K562 (cell line): ENCODE measurements around the gene EMC9. TPM values are rescaled to one million over a fixed set of nuclear protein-coding genes. Genes with fewer than 3 reads are reported as not detected.

Experiments
- ESRRA ChIP-seq: fragments of 450-650 bp; IDR thresholded peaks from 2 replicates; pipeline ENCODE4 v1.6.1; 2014; ENCODE audit warnings: low read depth, mild to moderate bottlenecking, moderate library complexity, borderline replicate concordance
- GTF2A2 ChIP-seq: IDR thresholded peaks from 2 replicates; pipeline ENCODE4 v1.6.1; 2016; ENCODE audit warnings: mild to moderate bottlenecking, missing genetic modification characterization, missing compliant biosample characterization
- POLR2G ChIP-seq: fragments of 200-400 bp; formaldehyde crosslinking; IDR thresholded peaks from 2 replicates; pipeline ENCODE4 v1.6.1; 2017; ENCODE audit warnings: low read depth, mild to moderate bottlenecking, antibody characterized with exemption, low read length, moderate library complexity
- RNF2 ChIP-seq: sonication (generic); IDR thresholded peaks from 2 replicates; pipeline ENCODE4 v1.6.1; 2016
- TEAD4 ChIP-seq, 2 experiments: sonication (generic) in 1 of 2; formaldehyde crosslinking in 1 of 2; IDR thresholded peaks; 2 replicates each; pipeline versions ENCODE4 v1.6.1 to v1.8.0; 2012 to 2022; ENCODE audit warnings: borderline replicate concordance in 1 of 2, inconsistent platforms in 1 of 2, low read length in 1 of 2, mild to moderate bottlenecking in 1 of 2, missing genetic modification reagents in 1 of 2
- ZNF224 ChIP-seq: sonication (generic); formaldehyde crosslinking; IDR thresholded peaks from 2 replicates; pipeline ENCODE4 v1.8.0; 2022; ENCODE audit warnings: mild to moderate bottlenecking, missing genetic modification reagents
- ZNF23 ChIP-seq: fragments of 250-450 bp; sonication (Bioruptor Pico); IDR thresholded peaks from 2 replicates; pipeline ENCODE4 v1.4.0; 2020; ENCODE audit warnings: mild to moderate bottlenecking
- polyA plus RNA-seq, 8 experiments: library from polyadenylated mRNA; depleted of rRNA in 4 of 8; stranded (reverse) in 5 of 8; unstranded in 3 of 8; fragments of >200 nt; fragmentation: Nextera tagmentation in 2 of 8; fragmentation: Illumina TruSeq in 1 of 8; extraction: Ambion mirVana in 2 of 8; extraction: Trizol in 1 of 8; gene quantifications; 2 replicates each; pipeline versions ENCODE4 v1.2.1 to v1.2.3, GENCODE V29; 2011 to 2014; ENCODE audit warnings: inconsistent platforms in 1 of 8, missing spikeins in 1 of 8
- total RNA-seq, 7 experiments: library from RNA; depleted of rRNA in 6 of 7; stranded (reverse); fragments of >200 nt in 6 of 7; fragmentation: Illumina TruSeq in 2 of 7; extraction: Trizol in 2 of 7; gene quantifications; 2 replicates each; pipeline versions ENCODE4 v1.2.1 to v1.2.3, GENCODE V29; 2011 to 2021; ENCODE audit warnings: low replicate concordance in 1 of 7
- TF ChIP-seq, protein P1 (sequence below): sonication (generic); formaldehyde crosslinking; IDR thresholded peaks from 2 replicates; pipeline ENCODE4 v1.8.0; 2023; ENCODE audit warnings: mild to moderate bottlenecking, missing genetic modification reagents
- TF ChIP-seq, protein P2 (sequence below): fragments of 450-650 bp; IDR thresholded peaks from 2 replicates; pipeline ENCODE4 v1.6.1; 2016; ENCODE audit warnings: low read depth
- TF ChIP-seq, protein P3 (sequence below), 2 experiments: fragments of 450-650 bp; IDR thresholded peaks; 2 replicates each; pipeline ENCODE4 v1.6.1; 2018; ENCODE audit warnings: mild to moderate bottlenecking in 2 of 2, low read depth in 1 of 2; ENCODE audit not compliant: partially characterized antibody in 2 of 2

EMC9 gene
- total and polyA plus RNA-seq, 9 of the 15 experiments (the other 6 are each of a cell fraction or from before 2014, with no cell fraction given), result 3.1 to 13.2 (median 7.8) TPM

DNA sequence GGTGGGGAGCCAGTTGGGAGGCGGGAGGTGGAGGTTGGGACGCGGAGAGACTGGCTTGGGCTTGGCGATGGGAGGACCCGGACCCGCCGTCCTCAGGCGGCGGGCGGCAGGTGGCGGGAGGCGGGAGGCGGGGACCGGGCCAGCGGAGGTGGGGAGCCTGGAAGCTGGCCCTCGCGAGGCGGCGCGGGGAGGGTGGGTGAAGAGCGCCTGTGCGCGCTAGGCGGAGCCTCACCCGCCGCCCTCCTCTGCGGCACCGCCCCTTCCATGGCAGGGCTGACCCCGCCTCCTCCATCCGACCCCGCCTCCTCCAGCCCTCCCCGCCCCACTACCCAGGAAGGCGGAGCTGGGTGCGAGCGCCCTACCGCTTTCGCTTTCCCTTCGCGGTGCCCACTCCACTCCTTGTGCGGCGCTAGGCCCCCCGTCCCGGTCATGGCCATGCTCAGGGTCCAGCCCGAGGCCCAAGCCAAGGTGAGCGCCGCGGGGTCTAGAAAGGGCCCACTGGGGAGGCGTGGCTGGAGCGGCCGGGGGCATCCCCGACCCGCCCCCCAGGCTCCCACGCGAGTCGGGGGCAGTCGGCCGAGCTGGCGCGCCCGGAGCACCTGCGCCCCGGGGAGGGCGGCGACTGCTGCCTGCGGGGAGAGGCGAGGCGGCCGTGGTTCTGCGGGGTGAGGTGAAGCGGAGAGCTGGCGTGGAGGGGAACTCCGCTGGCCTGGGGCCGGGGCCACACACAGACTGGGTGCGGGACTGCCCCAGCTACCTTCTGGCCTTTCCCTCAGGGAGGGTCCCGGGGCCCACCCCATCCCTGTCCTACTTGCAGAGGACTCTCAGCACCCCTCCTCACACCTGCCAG lies 5.3 kb downstream of the EMC9 start, which contains the start of gene PSME1 (continued):
- TF ChIP-seq GTF2A2 (tag), result no peak
- no peak for TF ChIP-seq ESRRA
- TF ChIP-seq TEAD4 (IDR thresholded peaks at IDR 0.05; ENCODE audit: low read length), result no peak
- no peak for TF ChIP-seq TEAD4 (CRISPR knock-in tag; IDR thresholded peaks at IDR 0.05; ENCODE audit: borderline replicate concordance)
- TF ChIP-seq, protein P1, sequence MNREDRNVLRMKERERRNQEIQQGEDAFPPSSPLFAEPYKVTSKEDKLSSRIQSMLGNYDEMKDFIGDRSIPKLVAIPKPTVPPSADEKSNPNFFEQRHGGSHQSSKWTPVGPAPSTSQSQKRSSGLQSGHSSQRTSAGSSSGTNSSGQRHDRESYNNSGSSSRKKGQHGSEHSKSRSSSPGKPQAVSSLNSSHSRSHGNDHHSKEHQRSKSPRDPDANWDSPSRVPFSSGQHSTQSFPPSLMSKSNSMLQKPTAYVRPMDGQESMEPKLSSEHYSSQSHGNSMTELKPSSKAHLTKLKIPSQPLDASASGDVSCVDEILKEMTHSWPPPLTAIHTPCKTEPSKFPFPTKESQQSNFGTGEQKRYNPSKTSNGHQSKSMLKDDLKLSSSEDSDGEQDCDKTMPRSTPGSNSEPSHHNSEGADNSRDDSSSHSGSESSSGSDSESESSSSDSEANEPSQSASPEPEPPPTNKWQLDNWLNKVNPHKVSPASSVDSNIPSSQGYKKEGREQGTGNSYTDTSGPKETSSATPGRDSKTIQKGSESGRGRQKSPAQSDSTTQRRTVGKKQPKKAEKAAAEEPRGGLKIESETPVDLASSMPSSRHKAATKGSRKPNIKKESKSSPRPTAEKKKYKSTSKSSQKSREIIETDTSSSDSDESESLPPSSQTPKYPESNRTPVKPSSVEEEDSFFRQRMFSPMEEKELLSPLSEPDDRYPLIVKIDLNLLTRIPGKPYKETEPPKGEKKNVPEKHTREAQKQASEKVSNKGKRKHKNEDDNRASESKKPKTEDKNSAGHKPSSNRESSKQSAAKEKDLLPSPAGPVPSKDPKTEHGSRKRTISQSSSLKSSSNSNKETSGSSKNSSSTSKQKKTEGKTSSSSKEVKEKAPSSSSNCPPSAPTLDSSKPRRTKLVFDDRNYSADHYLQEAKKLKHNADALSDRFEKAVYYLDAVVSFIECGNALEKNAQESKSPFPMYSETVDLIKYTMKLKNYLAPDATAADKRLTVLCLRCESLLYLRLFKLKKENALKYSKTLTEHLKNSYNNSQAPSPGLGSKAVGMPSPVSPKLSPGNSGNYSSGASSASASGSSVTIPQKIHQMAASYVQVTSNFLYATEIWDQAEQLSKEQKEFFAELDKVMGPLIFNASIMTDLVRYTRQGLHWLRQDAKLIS (CRISPR knock-in tag), result no peak
- no peak for TF ChIP-seq ZNF224 (CRISPR knock-in tag)
- TF ChIP-seq, protein P2, sequence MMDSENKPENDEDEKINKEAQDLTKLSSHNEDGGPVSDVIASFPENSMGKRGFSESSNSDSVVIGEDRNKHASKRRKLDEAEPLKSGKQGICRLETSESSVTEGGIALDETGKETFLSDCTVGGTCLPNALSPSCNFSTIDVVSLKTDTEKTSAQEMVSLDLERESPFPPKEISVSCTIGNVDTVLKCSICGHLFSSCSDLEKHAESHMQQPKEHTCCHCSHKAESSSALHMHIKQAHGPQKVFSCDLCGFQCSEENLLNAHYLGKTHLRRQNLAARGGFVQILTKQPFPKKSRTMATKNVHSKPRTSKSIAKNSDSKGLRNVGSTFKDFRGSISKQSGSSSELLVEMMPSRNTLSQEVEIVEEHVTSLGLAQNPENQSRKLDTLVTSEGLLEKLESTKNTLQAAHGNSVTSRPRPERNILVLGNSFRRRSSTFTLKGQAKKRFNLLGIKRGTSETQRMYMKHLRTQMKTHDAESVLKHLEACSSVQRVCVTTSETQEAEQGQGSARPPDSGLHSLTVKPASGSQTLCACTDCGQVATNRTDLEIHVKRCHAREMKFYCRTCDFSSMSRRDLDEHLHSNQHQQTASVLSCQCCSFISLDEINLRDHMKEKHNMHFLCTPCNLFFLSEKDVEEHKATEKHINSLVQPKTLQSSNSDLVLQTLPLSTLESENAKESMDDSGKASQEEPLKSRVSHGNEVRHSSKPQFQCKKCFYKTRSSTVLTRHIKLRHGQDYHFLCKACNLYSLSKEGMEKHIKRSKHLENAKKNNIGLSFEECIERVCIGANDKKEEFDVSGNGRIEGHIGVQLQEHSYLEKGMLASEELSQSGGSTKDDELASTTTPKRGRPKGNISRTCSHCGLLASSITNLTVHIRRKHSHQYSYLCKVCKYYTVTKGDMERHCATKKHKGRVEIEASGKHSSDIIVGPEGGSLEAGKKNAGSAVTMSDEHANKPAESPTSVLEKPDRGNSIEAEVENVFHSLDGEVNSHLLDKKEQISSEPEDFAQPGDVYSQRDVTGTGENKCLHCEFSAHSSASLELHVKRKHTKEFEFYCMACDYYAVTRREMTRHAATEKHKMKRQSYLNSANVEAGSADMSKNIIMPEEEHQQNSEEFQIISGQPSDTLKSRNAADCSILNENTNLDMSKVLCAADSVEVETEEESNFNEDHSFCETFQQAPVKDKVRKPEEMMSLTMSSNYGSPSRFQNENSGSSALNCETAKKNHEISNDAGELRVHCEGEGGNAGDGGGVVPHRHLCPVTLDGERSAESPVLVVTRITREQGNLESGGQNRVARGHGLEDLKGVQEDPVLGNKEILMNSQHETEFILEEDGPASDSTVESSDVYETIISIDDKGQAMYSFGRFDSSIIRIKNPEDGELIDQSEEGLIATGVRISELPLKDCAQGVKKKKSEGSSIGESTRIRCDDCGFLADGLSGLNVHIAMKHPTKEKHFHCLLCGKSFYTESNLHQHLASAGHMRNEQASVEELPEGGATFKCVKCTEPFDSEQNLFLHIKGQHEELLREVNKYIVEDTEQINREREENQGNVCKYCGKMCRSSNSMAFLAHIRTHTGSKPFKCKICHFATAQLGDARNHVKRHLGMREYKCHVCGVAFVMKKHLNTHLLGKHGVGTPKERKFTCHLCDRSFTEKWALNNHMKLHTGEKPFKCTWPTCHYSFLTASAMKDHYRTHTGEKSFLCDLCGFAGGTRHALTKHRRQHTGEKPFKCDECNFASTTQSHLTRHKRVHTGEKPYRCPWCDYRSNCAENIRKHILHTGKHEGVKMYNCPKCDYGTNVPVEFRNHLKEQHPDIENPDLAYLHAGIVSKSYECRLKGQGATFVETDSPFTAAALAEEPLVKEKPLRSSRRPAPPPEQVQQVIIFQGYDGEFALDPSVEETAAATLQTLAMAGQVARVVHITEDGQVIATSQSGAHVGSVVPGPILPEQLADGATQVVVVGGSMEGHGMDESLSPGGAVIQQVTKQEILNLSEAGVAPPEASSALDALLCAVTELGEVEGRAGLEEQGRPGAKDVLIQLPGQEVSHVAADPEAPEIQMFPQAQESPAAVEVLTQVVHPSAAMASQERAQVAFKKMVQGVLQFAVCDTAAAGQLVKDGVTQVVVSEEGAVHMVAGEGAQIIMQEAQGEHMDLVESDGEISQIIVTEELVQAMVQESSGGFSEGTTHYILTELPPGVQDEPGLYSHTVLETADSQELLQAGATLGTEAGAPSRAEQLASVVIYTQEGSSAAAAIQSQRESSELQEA, result no peak
- TF ChIP-seq POLR2G, result peak; percentile 79
- TF ChIP-seq RNF2, result no peak
- TF ChIP-seq, protein P3, sequence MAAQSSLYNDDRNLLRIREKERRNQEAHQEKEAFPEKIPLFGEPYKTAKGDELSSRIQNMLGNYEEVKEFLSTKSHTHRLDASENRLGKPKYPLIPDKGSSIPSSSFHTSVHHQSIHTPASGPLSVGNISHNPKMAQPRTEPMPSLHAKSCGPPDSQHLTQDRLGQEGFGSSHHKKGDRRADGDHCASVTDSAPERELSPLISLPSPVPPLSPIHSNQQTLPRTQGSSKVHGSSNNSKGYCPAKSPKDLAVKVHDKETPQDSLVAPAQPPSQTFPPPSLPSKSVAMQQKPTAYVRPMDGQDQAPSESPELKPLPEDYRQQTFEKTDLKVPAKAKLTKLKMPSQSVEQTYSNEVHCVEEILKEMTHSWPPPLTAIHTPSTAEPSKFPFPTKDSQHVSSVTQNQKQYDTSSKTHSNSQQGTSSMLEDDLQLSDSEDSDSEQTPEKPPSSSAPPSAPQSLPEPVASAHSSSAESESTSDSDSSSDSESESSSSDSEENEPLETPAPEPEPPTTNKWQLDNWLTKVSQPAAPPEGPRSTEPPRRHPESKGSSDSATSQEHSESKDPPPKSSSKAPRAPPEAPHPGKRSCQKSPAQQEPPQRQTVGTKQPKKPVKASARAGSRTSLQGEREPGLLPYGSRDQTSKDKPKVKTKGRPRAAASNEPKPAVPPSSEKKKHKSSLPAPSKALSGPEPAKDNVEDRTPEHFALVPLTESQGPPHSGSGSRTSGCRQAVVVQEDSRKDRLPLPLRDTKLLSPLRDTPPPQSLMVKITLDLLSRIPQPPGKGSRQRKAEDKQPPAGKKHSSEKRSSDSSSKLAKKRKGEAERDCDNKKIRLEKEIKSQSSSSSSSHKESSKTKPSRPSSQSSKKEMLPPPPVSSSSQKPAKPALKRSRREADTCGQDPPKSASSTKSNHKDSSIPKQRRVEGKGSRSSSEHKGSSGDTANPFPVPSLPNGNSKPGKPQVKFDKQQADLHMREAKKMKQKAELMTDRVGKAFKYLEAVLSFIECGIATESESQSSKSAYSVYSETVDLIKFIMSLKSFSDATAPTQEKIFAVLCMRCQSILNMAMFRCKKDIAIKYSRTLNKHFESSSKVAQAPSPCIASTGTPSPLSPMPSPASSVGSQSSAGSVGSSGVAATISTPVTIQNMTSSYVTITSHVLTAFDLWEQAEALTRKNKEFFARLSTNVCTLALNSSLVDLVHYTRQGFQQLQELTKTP (IDR thresholded peaks at IDR 0.05; ENCODE audit: low read depth in 1 of 2, partially characterized antibody in 2 of 2), result no peak
- TF ChIP-seq ZNF23 (CRISPR knock-in tag), result no peak
